GM12875 (cell line): ENCODE data around the gene FERMT3.
"Not testable (repeated sequence)": the region's sequence is repeated elsewhere in the genome, so short reads cannot be mapped to it uniquely, and the experiment has no call there.

ENCODE experiments used
- H3K4me3 ChIP-seq: one replicate; pipeline ENCODE4 v1.5.1; 2011; ENCODE audit warnings: low read depth, low read length, control low read depth
- TF ChIP-seq, protein P1 (sequence below): IDR thresholded peaks from 2 replicates; pipeline ENCODE4 v1.5.1; 2011; ENCODE audit warnings: low read depth, mild to moderate bottlenecking, control low read depth, inconsistent platforms, low read length, moderate library complexity, borderline replicate concordance; ENCODE audit not compliant: insufficient read depth

The FERMT3 gene

DNA sequence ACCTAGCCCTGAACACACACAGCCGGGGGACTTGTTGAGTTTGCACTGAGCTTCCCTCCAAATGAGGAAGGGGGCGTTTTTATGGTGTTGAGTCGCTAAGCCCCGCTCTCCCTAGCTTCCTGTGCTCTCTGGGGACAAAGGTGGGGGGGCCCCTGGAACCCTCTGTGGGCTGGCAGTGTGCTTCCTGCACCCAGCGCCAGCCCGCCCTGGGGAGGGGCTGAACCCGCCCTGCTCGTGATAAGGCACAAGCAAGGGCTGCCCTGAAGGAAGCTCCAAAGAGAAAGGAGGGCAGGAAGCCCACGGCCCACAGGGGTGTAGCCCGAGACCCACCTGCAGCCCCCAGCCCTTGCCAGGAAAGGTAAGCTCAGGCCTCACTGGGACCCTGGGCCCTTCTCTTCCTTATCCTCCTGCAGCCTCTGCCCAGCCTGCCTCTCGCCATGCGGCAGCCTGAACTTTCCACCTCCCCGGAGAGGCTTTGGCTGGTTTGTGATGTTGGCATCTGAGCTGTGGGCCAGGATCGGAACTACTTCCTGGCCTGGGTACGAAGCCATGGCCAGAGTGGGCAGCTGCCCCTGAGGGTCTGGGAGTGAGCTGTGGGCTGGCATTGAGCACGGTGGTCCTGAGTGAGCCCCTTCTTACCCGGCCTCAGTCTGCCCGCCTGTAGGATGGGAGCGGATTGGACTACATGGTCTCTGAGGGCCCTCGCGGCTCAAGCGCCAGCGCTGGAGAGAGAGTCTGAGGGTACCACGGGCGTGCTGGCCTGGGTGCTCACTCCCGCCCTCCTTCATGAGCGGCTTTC, at the start of gene FERMT3:
TSS of gene FERMT3 (plus strand) at position 265 of the 799 bp plus-strand sequence. CDS start 644 bp downstream, outside the sequence.
- peak within 1 kb of the TSS; percentile 95 for H3K4me3 ChIP-seq

DNA sequence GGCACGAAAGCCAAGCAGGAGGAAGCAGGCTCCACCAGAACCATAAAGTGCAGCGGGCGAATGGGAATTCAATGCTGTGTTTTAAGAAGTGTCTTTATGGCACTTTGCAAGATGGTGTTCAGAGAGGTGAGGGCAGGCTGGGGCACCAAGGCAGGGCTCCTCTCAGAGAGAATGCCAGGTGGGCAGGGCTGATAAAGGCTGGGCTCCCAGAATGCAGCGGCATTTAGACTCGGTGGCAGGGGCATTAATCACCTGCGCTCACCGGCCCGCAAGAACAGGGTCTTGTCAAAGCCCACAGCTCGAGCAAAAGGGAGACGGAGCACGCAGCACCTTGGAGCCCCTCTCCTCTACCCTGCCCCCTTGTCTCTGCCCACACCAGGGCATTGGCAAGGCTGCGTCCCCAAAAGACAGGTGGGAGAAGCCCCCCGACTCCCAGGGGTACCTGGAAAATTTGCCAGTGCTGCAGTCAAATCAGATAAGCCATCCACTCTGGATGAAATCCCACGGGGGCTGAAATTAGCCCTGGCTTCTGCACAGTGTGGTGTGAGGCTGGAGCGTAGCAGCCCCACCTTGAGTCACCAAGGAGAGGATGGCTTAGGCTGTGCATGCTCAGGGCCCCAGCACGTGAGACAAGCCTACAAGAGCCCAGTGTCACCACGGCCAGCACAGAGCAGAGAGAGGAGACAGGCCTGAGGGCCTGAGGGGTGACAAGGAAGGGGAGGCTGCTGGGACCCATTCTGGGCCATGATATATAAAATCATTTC, 48.7 kb upstream of the FERMT3 start:
- H3K4me3 ChIP-seq, result no peak overlapping the region

More for the DNA sequence above, at the start of gene FERMT3:
- TF ChIP-seq, protein P1, sequence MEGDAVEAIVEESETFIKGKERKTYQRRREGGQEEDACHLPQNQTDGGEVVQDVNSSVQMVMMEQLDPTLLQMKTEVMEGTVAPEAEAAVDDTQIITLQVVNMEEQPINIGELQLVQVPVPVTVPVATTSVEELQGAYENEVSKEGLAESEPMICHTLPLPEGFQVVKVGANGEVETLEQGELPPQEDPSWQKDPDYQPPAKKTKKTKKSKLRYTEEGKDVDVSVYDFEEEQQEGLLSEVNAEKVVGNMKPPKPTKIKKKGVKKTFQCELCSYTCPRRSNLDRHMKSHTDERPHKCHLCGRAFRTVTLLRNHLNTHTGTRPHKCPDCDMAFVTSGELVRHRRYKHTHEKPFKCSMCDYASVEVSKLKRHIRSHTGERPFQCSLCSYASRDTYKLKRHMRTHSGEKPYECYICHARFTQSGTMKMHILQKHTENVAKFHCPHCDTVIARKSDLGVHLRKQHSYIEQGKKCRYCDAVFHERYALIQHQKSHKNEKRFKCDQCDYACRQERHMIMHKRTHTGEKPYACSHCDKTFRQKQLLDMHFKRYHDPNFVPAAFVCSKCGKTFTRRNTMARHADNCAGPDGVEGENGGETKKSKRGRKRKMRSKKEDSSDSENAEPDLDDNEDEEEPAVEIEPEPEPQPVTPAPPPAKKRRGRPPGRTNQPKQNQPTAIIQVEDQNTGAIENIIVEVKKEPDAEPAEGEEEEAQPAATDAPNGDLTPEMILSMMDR, result no peak

DNA sequence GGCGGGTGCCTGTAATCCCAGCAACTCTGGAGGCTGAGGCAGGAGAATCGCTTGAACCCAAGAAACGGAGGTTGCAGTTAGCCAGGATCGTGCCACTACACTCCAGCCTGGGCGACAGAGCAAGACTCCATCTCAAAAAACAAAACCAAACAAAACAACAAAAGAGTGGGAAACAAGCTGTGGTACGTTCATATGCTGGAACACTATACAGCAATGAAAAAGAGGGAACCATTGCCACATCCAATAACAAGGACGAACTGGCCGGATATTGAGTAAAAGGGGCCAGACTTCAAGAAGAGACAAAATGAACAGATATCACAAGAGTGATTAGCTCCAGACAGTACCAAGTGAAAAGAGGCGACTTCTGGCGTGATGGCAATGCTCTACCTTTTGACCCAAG, 45.5 kb upstream of the FERMT3 start:
- H3K4me3 ChIP-seq, result no peak overlapping the region
- TF ChIP-seq, protein P1, result no peak

More for the DNA sequence above, 48.7 kb upstream of the FERMT3 start:
- TF ChIP-seq, protein P1, result no peak

DNA sequence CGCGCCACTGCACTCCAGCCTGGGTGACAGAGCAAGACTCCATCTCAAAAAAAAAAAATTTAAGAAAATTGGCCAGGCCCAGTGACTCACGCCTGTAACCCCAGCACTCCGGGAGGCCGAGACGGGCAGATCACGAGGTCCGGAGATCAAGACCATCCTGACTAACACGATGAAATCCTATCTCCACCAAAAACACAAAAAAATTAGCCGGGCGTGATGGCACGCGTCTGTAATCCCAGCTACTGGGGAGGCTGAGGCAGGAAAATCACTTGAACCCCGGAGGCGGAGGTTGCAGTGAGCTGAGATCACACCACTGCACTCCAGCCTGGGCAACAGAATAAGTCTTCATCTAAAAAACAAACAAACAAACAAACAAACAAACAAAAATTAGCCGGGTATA, 43.8 kb upstream of the FERMT3 start:
- not testable (repeated sequence) for H3K4me3 ChIP-seq

DNA sequence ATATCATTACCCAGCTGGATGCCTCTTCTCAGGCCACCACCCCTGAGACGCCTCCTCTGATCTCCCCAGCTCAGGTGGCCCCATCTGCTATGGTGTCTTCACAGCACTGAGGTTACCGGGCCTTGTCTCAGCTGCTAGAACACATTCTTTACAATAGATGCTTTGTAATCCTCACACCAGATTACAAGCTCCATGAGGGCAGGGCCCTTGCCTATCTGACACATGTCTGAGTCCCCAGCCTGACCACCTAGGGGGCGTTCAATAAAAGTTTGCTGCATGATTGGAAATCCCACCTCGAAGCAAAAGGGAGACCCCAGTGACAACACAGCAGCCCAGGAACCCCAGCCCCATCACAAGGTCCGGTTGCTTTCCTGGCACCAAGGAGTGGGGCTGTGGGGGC, 42.6 kb upstream of the FERMT3 start:
- TF ChIP-seq, protein P1, result no peak

DNA sequence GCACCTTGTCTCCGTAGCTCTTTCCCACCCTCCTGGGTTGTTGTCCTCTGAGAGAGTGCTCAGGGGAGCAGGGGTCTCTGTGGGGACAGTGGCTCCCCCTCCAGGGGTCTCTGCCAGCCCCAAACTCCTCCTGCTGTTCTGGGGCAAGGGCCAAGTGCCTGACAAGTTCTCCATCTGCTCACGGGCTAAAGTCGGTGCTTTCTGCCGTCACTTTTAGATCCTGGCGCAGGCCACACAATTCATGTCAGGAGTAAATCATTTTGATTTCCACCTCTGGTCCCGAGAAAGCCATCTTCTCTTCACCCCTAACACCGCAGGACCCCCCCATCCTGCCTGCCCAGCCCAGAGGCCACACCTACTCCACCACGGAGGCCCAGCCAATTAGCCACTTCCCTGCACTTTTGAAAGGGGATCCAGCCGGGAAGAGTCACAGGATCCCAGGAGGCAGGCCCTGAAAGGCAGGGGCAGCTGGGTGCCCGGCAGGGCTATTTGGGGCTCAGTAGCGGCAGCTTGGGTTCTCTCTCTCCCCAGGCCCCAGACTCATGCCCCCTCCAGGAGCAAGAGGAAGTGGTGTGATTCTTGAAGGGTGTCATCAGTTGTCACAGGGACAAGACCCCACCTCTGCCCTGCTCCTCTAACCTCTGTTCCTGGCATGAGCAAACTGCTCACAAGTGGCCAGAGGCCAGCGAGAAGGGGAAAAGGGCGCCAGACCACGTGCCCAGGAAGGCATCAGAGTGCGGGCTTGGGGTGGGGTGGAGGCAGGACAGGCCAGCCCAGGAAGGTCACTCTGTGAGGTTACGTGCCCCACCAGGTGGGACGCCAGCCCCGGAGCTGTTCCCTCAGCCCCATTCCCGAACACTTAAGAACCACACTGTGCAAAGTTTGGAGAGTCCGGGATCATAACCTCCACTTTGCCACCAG, 41.9 kb upstream of the FERMT3 start:
- H3K4me3 ChIP-seq, result peak overlapping the region; percentile 42
- TF ChIP-seq, protein P1, result no peak

More for the DNA sequence above, 42.6 kb upstream of the FERMT3 start:
- H3K4me3 ChIP-seq, result no peak overlapping the region

DNA sequence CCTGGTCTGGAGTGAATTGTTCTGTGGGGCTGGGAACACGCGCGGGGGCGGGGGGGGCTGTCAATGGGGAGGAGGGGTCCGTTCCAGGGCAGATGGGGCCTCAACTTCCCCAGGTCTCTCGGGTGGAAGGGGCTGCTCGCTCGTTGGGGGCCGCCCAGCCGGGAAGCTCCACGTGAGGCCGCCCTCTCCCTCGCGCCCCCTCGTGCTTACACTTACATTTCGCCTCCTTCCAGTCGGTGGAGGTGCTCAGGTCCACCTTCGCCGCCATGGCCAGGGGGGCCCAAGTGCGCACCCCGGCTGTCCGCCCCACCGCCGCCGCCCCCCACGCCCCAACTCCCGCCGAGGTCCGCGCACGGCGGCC, 41.1 kb upstream of the FERMT3 start:
- H3K4me3 ChIP-seq, result peak overlapping the region; percentile 77
- TF ChIP-seq, protein P1, result 0 out of 2 replicates have a peak, but pooled peaks have one; percentile 18
